HepG2 (cell line): ENCODE data around the gene CCN2. TPM values are rescaled to one million over a fixed set of nuclear protein-coding genes. Genes with fewer than 3 reads are reported as not detected.

ENCODE experiments used
- ARHGAP35 ChIP-seq: sonication (generic); formaldehyde crosslinking; IDR thresholded peaks from 2 replicates; pipeline ENCODE4 v1.9.0; 2022; ENCODE audit warnings: mild to moderate bottlenecking, inconsistent platforms, moderate library complexity, missing genetic modification reagents, borderline replicate concordance
- DNMT1 ChIP-seq: sonication (generic); formaldehyde crosslinking; IDR thresholded peaks from 2 replicates; pipeline ENCODE4 v1.5.1; 2020; ENCODE audit warnings: mild to moderate bottlenecking, missing genetic modification reagents
- FOXJ3 ChIP-seq: sonication (generic); formaldehyde crosslinking; IDR thresholded peaks from 2 replicates; pipeline ENCODE4 v1.4.0; 2020; ENCODE audit warnings: missing genetic modification reagents, mild to moderate bottlenecking, borderline replicate concordance
- GABPA ChIP-seq, 2 experiments: IDR thresholded peaks; 2 replicates each; pipeline ENCODE4 v1.6.1; 2011 to 2016; ENCODE audit warnings: low read depth in 2 of 2, low read length in 1 of 2, missing biosample characterization in 1 of 2, missing genetic modification characterization in 1 of 2
- GTF2F1 ChIP-seq: fragments of 150-350 bp; IDR thresholded peaks from 2 replicates; pipeline ENCODE4 v1.6.1; 2014; ENCODE audit warnings: low read length
- ISL2 ChIP-seq: sonication (generic); formaldehyde crosslinking; IDR thresholded peaks from 2 replicates; pipeline ENCODE4 v1.5.0; 2020; ENCODE audit warnings: missing genetic modification reagents
- KLF12 ChIP-seq: sonication (generic); formaldehyde crosslinking; IDR thresholded peaks from 2 replicates; pipeline ENCODE4 v1.4.0; 2020; ENCODE audit warnings: missing genetic modification reagents, borderline replicate concordance
- MED13 ChIP-seq: sonication (generic); formaldehyde crosslinking; IDR thresholded peaks from 2 replicates; pipeline ENCODE4 v1.5.0; 2020; ENCODE audit warnings: missing genetic modification reagents
- NFE2L2 ChIP-seq: fragments of 150-350 bp; IDR thresholded peaks from 2 replicates; pipeline ENCODE4 v1.6.1; 2014; ENCODE audit warnings: low read length
- RFX1 ChIP-seq: fragments of 450-650 bp; IDR thresholded peaks from 2 replicates; pipeline ENCODE4 v1.6.1; 2017
- SMARCE1 ChIP-seq: fragments of 450-650 bp; IDR thresholded peaks from 2 replicates; pipeline ENCODE4 v1.6.1; 2017; ENCODE audit warnings: borderline replicate concordance
- SPEN ChIP-seq: sonication (generic); formaldehyde crosslinking; IDR thresholded peaks from 2 replicates; pipeline ENCODE4 v1.5.1; 2020; ENCODE audit warnings: low read depth, mild to moderate bottlenecking, missing genetic modification reagents
- TOE1 ChIP-seq: sonication (generic); formaldehyde crosslinking; IDR thresholded peaks from 2 replicates; pipeline ENCODE4 v1.4.0; 2020; ENCODE audit warnings: mild to moderate bottlenecking, missing genetic modification reagents
- ZBTB2 ChIP-seq: sonication (generic); formaldehyde crosslinking; IDR thresholded peaks from 2 replicates; pipeline ENCODE4 v1.8.0; 2022; ENCODE audit warnings: low read depth, missing genetic modification reagents
- ZHX2 ChIP-seq, 2 experiments: sonication (generic) in 1 of 2; formaldehyde crosslinking in 1 of 2; IDR thresholded peaks; 2 replicates each; pipeline versions ENCODE4 v1.6.1 to v1.9.0; 2014 to 2022; ENCODE audit warnings: antibody characterized with exemption in 1 of 2, borderline replicate concordance in 1 of 2, inconsistent platforms in 1 of 2, low read depth in 1 of 2, missing genetic modification reagents in 1 of 2
- ZMYM3 ChIP-seq: sonication (generic); formaldehyde crosslinking; IDR thresholded peaks from 2 replicates; pipeline ENCODE4 v1.5.1; 2020; ENCODE audit warnings: mild to moderate bottlenecking, missing genetic modification reagents
- ZNF274 ChIP-seq: sonication (generic); formaldehyde crosslinking; IDR thresholded peaks from 2 replicates; pipeline ENCODE4 v1.5.1; 2020; ENCODE audit warnings: mild to moderate bottlenecking, missing genetic modification reagents
- ZNF382 ChIP-seq: sonication (generic); formaldehyde crosslinking; IDR thresholded peaks from 2 replicates; pipeline ENCODE4 v1.5.0; 2020; ENCODE audit warnings: missing genetic modification reagents, mild to moderate bottlenecking, borderline replicate concordance
- ZNF614 ChIP-seq: IDR thresholded peaks from 2 replicates; pipeline ENCODE4 v1.6.1; 2018; ENCODE audit warnings: missing biosample characterization, missing genetic modification reagents, inconsistent platforms, borderline replicate concordance
- ZNF629 ChIP-seq: sonication (generic); formaldehyde crosslinking; conservative IDR thresholded peaks from 2 replicates; pipeline ENCODE4 v1.5.0; 2020; ENCODE audit warnings: missing genetic modification reagents
- ZNF749 ChIP-seq: sonication (generic); formaldehyde crosslinking; IDR thresholded peaks from 2 replicates; pipeline ENCODE4 v1.8.0; 2022; ENCODE audit warnings: mild to moderate bottlenecking, missing genetic modification reagents, moderate library complexity, borderline replicate concordance
- ZNF776 ChIP-seq: sonication (generic); formaldehyde crosslinking; IDR thresholded peaks from 2 replicates; pipeline ENCODE4 v1.4.0; 2020; ENCODE audit warnings: mild to moderate bottlenecking, missing genetic modification reagents
- polyA plus RNA-seq, 8 experiments: library from polyadenylated mRNA; depleted of rRNA in 3 of 8; stranded (reverse) in 7 of 8; unstranded in 1 of 8; fragments of >200 nt; fragmentation: Illumina TruSeq in 4 of 8; extraction: Trizol in 4 of 8; gene quantifications; 2 replicates each; pipeline versions ENCODE4 v1.2.1 to v1.2.3, GENCODE V29; 2011 to 2016; ENCODE audit warnings: low read depth in 4 of 8, missing spikeins in 1 of 8, mixed read lengths in 1 of 8; ENCODE audit not compliant: insufficient read depth in 1 of 8
- total RNA-seq, 5 experiments: library from RNA; depleted of rRNA; stranded (reverse); fragments of >200 nt; fragmentation: Illumina TruSeq; extraction: Trizol; gene quantifications; 2 replicates each; pipeline ENCODE4 v1.2.3, GENCODE V29; 2016; ENCODE audit warnings: low read depth in 1 of 5

The CCN2 gene
- total and polyA plus RNA-seq, 2 of the 13 experiments (the other 11 are each of a cell fraction or from before 2014, with no cell fraction given), result 34.7 to 316 TPM

GRCh38 chr6:131937703-131938631 lies 13.2 kb downstream of the CCN2 start (continued):
- TF ChIP-seq ZMYM3 (peak; percentile 93), GABPA (IDR thresholded peaks at IDR 0.05; ENCODE audit: low read depth, low read length) (no peak), GABPA (CRISPR knock-in tag; IDR thresholded peaks at IDR 0.05; ENCODE audit: low read depth) (peak; percentile 80), NFE2L2 (no peak), MED13 (CRISPR knock-in tag) (no peak), SMARCE1 (0 out of 2 replicates have a peak, but pooled peaks have one; percentile 65), ISL2 (CRISPR knock-in tag) (peak; percentile 96), RFX1 (no peak), ZNF776 (CRISPR knock-in tag) (no peak), SPEN (CRISPR knock-in tag) (peak; percentile 52; the same call in 1 of the 2 replicates), ZHX2 (IDR thresholded peaks at IDR 0.05; ENCODE audit: low read depth) (0 out of 2 replicates have a peak, but pooled peaks have one; percentile 32), ZHX2 (CRISPR knock-in tag; IDR thresholded peaks at IDR 0.05; ENCODE audit: borderline replicate concordance) (no peak), ZNF274 (CRISPR knock-in tag) (no peak; the same call in 1 of the 2 replicates), GTF2F1 (no peak), ARHGAP35 (no peak), TOE1 (CRISPR knock-in tag) (0 out of 2 replicates have a peak, but pooled peaks have one; percentile 32), ZNF749 (CRISPR knock-in tag) (peak; percentile 83; the same call in 1 of the 2 replicates), KLF12 (CRISPR knock-in tag) (0 out of 2 replicates have a peak, but pooled peaks have one; percentile 8), ZNF629 (CRISPR knock-in tag) (0 out of 2 replicates have a peak, but pooled peaks have one; percentile 31), ZBTB2 (CRISPR knock-in tag) (no peak; the same call in 1 of the 2 replicates), ZNF614 (CRISPR knock-in tag) (peak; percentile 99), DNMT1 (CRISPR knock-in tag) (no peak), ZNF382 (CRISPR knock-in tag) (no peak), FOXJ3 (peak; percentile 92; the same call in 1 of the 2 replicates)
